Measurements from ENCODE around the gene SDR9C7. TPM values are rescaled to one million over a fixed set of nuclear protein-coding genes. Genes with fewer than 3 reads are reported as not detected.

Gene SDR9C7
- total RNA-seq, 1 experiment from 2014 or later = not detected

GRCh38 chr12:56954057-56954957, 20.1 kb upstream of the SDR9C7 start:
- DNase-seq (ENCODE audit: low read depth, low spot score) = no peak
- ChIA-PET CTCF (no interaction called here), POLR2A (no interaction called here), RAD21 (ENCODE audit: low non-redundant PET in 1 of 2, low total read pairs in 2 of 2, uncharacterized antibody in 2 of 2, unreplicated experiment in 2 of 2) (no interaction called here)
- Histone ChIP-seq H3K27me3 (ENCODE audit: insufficient read depth, low read length) (no peaks in the 10 kb centered on the region), H3K36me3 (ENCODE audit: control insufficient read depth in 1 of 2, insufficient read depth in 2 of 2, low read length in 2 of 2) (no peaks in the 10 kb centered on the region), H3K4me1 (ENCODE audit: control insufficient read depth in 1 of 2, insufficient read depth in 2 of 2, low read length in 2 of 2) (peaks cover 0 to 5% of the 10 kb centered on the region in 2 experiments; a peak in 1 of 4 replicates), H3K4me2 (ENCODE audit: low read length) (no peak overlapping the region), H4K20me1 (ENCODE audit: insufficient read depth) (no peaks in the 10 kb centered on the region), H3K9me2 (ENCODE audit: insufficient read depth) (no peaks in the 10 kb centered on the region), H2AFZ (ENCODE audit: low read depth, low read length, poor library complexity, severe bottlenecking) (no peak overlapping the region), H3K9me3 (ENCODE audit: control insufficient read depth in 1 of 2, insufficient read depth in 1 of 2, low read depth in 1 of 2, low read length in 2 of 2) (no peaks in the 10 kb centered on the region), H3K79me2 (ENCODE audit: insufficient read depth, low read length) (no peaks in the 10 kb centered on the region), H3K4me3 (replicated peaks in 1 of 2; ENCODE audit: low read depth in 1 of 2, low read length in 2 of 2) (no peak overlapping the region), H3K27ac (ENCODE audit: low read depth, low read length) (no peak overlapping the region), H3K9ac (ENCODE audit: low read length) (no peak overlapping the region)
- no TSS peak for BruUV-seq (replicated peaks)
- intact Hi-C loops (cut with micrococcal nuclease) = no loop called here
- ATAC-seq = no peak
- TF ChIP-seq ZBTB33 (IDR thresholded peaks at IDR 0.05; ENCODE audit: extremely low read depth, insufficient replicate concordance, low read length) (no peak), SRF (IDR thresholded peaks at IDR 0.05; ENCODE audit: low read depth) (no peak), SIN3A (IDR thresholded peaks at IDR 0.05; ENCODE audit: low read depth) (no peak), MAX (IDR thresholded peaks at IDR 0.05) (no peak), ATF3 (IDR thresholded peaks at IDR 0.05) (no peak), EZH2 (IDR thresholded peaks at IDR 0.05) (no peak)
